Sigmoid colon (tissue), 4 donors: Measurements from ENCODE around the gene OR2J3.

ENCODE experiments used
- EP300 ChIP-seq, 4 donors: sonication (generic); formaldehyde crosslinking; IDR thresholded peaks; one replicate each; pipeline ENCODE4 v1.6.1; 2017; ENCODE audit warnings: antibody characterized with exemption in 4 of 4
- POLR2A ChIP-seq, 2 donors: fragments of 450-650 bp; IDR thresholded peaks; one replicate each; pipeline ENCODE4 v1.6.1; 2016; ENCODE audit warnings: antibody characterized with exemption in 2 of 2, mild to moderate bottlenecking in 2 of 2, moderate library complexity in 2 of 2
- POLR2AphosphoS5 ChIP-seq, 4 donors: sonication (generic); formaldehyde crosslinking; IDR thresholded peaks; one replicate each; pipeline ENCODE4 v1.6.1; 2017; ENCODE audit warnings: antibody characterized with exemption in 4 of 4
- TF ChIP-seq, protein P1 (sequence below), 4 experiments: fragments of 450-650 bp in 3 of 4; fragments of 200-600 bp in 1 of 4; IDR thresholded peaks; one replicate each; pipeline ENCODE4 v1.5.1; 2016 to 2019; ENCODE audit warnings: antibody characterized with exemption in 4 of 4, mild to moderate bottlenecking in 3 of 4, moderate library complexity in 2 of 4

DNA sequence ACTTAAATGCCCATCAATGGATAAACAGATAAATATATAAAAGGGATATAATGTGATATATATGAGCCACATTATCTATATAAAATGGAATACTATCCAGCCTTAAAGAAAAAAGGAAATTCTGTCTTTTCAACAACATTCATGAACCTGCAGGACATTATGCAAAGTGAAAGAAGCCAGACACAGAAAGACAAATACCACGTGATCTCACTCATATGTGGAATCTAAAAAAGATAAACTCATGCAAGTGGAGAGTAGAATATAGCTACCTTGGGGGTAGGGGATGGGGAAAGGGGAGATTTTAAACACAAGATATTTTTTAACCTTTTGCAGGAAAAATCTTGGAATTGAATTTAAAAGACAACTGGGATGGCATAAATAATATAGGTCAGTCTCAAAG is 10.1 kb upstream of the OR2J3 start:
- no peak for TF ChIP-seq EP300 (IDR thresholded peaks at IDR 0.05)
- TF ChIP-seq POLR2AphosphoS5 (IDR thresholded peaks at IDR 0.05): no peak
- TF ChIP-seq, protein P1, sequence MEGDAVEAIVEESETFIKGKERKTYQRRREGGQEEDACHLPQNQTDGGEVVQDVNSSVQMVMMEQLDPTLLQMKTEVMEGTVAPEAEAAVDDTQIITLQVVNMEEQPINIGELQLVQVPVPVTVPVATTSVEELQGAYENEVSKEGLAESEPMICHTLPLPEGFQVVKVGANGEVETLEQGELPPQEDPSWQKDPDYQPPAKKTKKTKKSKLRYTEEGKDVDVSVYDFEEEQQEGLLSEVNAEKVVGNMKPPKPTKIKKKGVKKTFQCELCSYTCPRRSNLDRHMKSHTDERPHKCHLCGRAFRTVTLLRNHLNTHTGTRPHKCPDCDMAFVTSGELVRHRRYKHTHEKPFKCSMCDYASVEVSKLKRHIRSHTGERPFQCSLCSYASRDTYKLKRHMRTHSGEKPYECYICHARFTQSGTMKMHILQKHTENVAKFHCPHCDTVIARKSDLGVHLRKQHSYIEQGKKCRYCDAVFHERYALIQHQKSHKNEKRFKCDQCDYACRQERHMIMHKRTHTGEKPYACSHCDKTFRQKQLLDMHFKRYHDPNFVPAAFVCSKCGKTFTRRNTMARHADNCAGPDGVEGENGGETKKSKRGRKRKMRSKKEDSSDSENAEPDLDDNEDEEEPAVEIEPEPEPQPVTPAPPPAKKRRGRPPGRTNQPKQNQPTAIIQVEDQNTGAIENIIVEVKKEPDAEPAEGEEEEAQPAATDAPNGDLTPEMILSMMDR (IDR thresholded peaks at IDR 0.05): no peak
- TF ChIP-seq POLR2A (IDR thresholded peaks at IDR 0.05): no peak
